Natural killer cell treated with Interleukin-12 subunit alpha and Interleukin-12 subunit beta and Interleukin-15 and Interleukin-18, amount 100 ng/mL, for 72 hours (primary cell): ENCODE data around the gene WDFY4. TPM values are rescaled to one million over a fixed set of nuclear protein-coding genes. Genes with fewer than 3 reads are reported as not detected.

ENCODE experiments used
- ATAC-seq, 2 donors: fragments of 150-1000 bp; cut with Tn5 transposase in 1 of 2; sonication (Bioruptor Pico), chemical (Tn5 transposase) in 1 of 2; 2 replicates each; pipeline ENCODE4 v1.10.0; 2021
- DNase-seq: peaks from one replicate; pipeline ENCODE4 v3.0.0; 2022; ENCODE audit warnings: low spot score
- H3K27ac Mint-ChIP-seq, 2 donors: 1 replicate in 1 of 2; 2 replicates in 1 of 2; pipeline ENCODE4 v1.8.0; 2022; ENCODE audit warnings: mixed read lengths in 2 of 2, mild to moderate bottlenecking in 1 of 2, moderate library complexity in 1 of 2
- H3K27me3 Mint-ChIP-seq, 2 donors: 1 replicate in 1 of 2; 2 replicates in 1 of 2; pipeline ENCODE4 v1.8.0; 2022; ENCODE audit warnings: mixed read lengths in 2 of 2
- H3K36me3 Mint-ChIP-seq: one replicate; pipeline ENCODE4 v1.8.0; 2022; ENCODE audit warnings: mixed read lengths
- H3K4me1 Mint-ChIP-seq, 2 donors: 1 replicate in 1 of 2; 2 replicates in 1 of 2; pipeline ENCODE4 v1.8.0; 2022; ENCODE audit warnings: low read depth in 2 of 2, mixed read lengths in 2 of 2, mild to moderate bottlenecking in 1 of 2
- H3K4me3 Mint-ChIP-seq: one replicate; pipeline ENCODE4 v1.8.0; 2022; ENCODE audit warnings: mixed read lengths
- H3K9me3 Mint-ChIP-seq: 2 replicates; pipeline ENCODE4 v1.8.0; 2022; ENCODE audit warnings: mixed read lengths
- total RNA-seq, 2 donors: library from RNA; stranded (reverse); gene quantifications; one replicate each; pipeline ENCODE4 v1.2.3, GENCODE V29; 2022

Gene WDFY4
- total RNA-seq, 2 donors from 2014 or later = 2.0 TPM; not detected in 1

DNA sequence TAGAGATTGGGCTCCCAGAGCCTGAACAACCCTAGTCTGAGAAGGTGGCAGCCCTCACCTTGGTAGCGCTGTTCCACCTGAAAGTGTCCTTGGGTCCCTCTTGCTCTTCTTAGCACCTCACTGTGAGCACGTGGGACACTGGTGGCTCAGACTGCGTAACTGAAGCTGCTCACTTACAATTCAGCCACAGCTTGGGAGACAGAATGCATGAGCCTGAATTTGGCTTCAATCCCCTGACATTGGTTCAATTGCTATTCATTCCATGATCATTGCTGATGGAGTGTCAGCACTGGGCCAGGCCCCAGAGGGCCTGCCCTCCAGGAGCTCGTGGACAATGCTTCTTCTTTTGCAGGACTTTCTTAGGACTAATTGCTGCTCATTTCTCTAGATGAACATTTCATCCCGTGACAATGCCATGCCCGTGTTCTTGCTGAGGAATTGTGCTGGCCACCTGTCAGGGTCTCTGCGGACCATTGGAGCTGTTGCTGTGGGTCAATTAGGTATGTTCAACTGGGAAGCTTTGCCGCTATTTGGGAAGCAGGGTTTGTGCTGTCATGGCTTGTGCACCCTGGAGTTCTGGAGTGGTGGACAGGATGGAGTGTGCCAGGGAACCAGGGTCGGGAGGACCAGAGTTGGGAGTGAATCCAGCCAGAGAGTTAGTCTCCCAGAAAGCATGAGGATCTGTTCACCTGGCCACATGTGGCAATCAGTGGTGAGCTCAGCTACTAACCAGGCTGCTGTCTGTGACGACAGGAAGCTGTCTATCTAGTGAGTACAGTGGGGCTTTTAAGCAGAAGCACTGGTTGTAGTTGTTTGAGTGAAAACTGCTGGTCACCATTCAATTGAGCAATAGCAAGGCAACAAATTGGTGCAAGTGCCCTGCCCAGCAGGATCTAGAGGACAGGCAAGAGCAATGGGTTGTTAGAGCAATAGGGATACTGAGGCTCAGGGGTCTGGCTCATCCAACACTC lies 105.1 kb downstream of the WDFY4 start:
- no peak for ATAC-seq
- Mint-ChIP-seq H3K9me3 (no peaks in the 10 kb centered on the region), H3K27me3 (peaks cover 21 to 25% of the 10 kb centered on the region in 2 donors), H3K4me3 (no peak overlapping the region), H3K36me3 (no peaks in the 10 kb centered on the region), H3K4me1 (peaks cover 0 to 2% of the 10 kb centered on the region in 2 donors), H3K27ac (no peak overlapping the region)
- no peak for DNase-seq

DNA sequence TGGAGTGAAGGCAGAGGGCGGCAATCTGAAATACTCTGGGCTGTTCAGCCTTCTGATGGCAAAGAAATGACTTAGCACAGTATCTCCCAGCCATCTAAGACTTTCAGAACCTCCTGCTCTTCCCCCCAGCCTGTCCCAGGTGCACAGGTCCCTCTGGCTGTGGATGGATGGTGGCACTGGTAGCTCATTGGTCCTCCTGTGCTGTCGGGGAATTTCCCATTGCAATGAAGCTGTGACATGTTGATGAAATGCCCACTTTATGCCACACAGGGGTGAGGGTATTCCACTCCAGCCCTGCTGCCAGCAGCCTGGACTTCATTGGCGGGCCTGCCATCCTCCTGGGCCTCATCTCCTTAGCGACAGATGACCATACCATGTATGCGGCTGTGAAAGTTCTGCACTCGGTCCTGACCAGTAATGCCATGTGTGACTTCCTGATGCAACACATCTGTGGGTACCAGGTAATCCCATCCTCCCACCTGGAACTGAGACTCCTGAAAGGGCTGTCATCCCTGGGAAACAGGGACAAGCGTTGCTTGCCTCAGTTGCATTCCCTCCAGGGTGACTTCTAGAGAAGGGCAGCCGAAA lies 105.9 kb downstream of the WDFY4 start:
- ATAC-seq = no peak
- DNase-seq = no peak
- H3K4me3 Mint-ChIP-seq = no peak overlapping the region
- H3K4me1 Mint-ChIP-seq = peaks cover 0 to 2% of the 10 kb centered on the region in 2 donors
- H3K27me3 Mint-ChIP-seq = peaks cover 21 to 25% of the 10 kb centered on the region in 2 donors
- H3K27ac Mint-ChIP-seq = no peak overlapping the region
- no peaks in the 10 kb centered on the region for H3K36me3 Mint-ChIP-seq
- no peaks in the 10 kb centered on the region for H3K9me3 Mint-ChIP-seq

DNA sequence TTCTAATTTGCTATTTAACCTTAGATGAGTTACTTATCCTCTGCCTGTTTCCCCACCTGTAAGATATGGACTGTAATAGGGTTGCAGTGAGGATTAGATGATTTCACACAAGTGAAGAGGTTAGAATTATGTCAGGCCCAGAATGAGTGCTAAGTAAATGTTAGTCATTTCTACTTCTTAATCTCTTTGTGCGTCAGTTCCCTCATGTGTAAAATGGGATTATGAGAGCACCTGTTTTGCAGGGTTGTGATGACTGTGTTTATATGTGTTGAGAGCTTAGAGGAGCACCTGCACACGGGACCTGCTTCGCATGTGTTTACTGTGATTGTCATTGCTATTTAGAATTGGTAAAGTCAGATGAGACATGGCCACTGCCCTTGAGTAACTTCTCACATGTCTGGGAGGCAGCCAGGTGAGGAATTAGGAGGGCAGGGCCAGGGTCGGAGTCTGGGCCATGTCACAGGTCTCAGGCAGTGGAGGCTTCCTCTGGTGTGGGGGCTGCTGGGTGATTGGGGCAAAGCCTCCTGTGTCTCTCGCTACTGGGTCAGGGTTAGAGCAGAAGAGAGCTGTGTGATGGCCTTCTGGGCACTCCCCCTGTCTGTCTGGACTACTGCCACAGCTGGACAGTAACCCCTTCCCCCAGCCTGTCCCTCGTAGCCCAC lies 106.7 kb downstream of the WDFY4 start:
- Mint-ChIP-seq H3K27me3 (peaks cover 21 to 25% of the 10 kb centered on the region in 2 donors), H3K4me3 (no peak overlapping the region), H3K27ac (no peak overlapping the region), H3K36me3 (no peaks in the 10 kb centered on the region), H3K9me3 (no peaks in the 10 kb centered on the region), H3K4me1 (peaks cover 0 to 2% of the 10 kb centered on the region in 2 donors)
- DNase-seq (no peak), ATAC-seq (no peak)

DNA sequence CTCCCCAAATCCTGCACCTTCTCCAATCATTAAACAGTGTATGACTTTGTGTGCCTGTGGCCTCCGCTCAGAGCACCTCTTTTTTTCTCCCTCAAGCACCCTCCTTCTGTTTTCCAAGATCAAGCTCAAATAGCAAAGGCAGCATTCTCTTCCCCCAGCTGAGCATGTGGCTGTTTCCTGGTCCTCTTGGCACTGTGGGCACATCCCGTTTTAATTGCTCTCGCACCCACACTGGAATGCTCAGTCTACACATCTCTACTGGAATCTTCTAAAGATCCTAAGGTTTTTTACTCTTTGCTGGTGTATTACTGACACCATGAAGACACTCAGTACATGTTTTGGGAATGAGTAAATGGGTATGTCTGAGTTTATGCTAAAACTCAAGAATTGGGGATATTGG lies 107.4 kb downstream of the WDFY4 start:
- no peak for ATAC-seq

DNA sequence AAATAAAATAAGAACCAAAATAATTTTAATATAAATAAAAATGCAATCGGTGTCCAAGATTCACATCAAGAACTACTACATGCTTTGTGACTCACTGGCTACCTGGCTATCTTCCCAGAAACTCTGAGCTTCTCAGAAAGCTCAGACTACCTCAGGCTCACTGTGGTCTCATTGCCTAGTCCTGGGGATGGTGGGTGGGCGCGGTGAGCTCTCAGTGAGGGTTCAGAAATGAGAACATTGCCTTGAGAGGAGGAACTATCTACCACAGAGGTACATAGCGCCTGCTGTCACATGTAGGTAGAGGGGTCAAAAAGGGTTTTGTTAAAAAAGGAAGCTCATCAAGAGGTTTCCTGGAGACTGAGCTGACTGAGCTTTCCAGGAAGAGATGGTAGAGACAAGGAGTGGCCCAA lies 108.0 kb downstream of the WDFY4 start:
- no peak for ATAC-seq
- no peak for DNase-seq
- Mint-ChIP-seq H3K27ac (no peak overlapping the region), H3K4me3 (no peak overlapping the region), H3K9me3 (no peaks in the 10 kb centered on the region), H3K27me3 (peaks cover 13 to 18% of the 10 kb centered on the region in 2 donors), H3K4me1 (peaks cover 0 to 2% of the 10 kb centered on the region in 2 donors), H3K36me3 (no peaks in the 10 kb centered on the region)

More for the DNA sequence above, 107.4 kb downstream of the WDFY4 start:
- no peak for DNase-seq
- peaks cover 0 to 2% of the 10 kb centered on the region in 2 donors for H3K4me1 Mint-ChIP-seq
- peaks cover 18 to 21% of the 10 kb centered on the region in 2 donors for H3K27me3 Mint-ChIP-seq
- H3K9me3 Mint-ChIP-seq = no peaks in the 10 kb centered on the region
- no peak overlapping the region for H3K27ac Mint-ChIP-seq
- no peaks in the 10 kb centered on the region for H3K36me3 Mint-ChIP-seq
- H3K4me3 Mint-ChIP-seq = no peak overlapping the region

DNA sequence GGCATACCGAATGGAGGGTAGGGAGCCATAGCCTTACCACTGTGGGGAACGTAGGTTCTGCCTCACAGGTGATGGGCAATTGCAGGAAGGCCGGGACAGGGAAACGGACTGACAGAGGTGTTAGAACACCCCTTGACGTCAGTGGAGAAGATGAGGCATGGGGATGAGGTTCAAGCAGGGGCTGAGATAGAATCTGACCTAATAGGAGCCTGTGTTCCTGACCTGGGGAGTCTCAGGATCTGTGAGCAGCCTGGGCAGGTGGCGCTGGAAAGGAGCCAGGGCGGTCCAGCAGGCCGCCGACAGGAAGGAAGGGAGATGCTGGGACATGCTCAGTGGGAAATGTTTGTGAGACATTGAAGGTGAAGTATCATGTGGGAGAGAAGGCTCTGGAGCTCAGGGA lies 109.4 kb downstream of the WDFY4 start:
- Mint-ChIP-seq H3K27me3 (peaks cover 7 to 12% of the 10 kb centered on the region in 2 donors), H3K4me3 (no peak overlapping the region), H3K4me1 (peaks cover 0 to 2% of the 10 kb centered on the region in 2 donors), H3K27ac (no peak overlapping the region), H3K9me3 (no peaks in the 10 kb centered on the region), H3K36me3 (no peaks in the 10 kb centered on the region)
- no peak for ATAC-seq
- no peak for DNase-seq

DNA sequence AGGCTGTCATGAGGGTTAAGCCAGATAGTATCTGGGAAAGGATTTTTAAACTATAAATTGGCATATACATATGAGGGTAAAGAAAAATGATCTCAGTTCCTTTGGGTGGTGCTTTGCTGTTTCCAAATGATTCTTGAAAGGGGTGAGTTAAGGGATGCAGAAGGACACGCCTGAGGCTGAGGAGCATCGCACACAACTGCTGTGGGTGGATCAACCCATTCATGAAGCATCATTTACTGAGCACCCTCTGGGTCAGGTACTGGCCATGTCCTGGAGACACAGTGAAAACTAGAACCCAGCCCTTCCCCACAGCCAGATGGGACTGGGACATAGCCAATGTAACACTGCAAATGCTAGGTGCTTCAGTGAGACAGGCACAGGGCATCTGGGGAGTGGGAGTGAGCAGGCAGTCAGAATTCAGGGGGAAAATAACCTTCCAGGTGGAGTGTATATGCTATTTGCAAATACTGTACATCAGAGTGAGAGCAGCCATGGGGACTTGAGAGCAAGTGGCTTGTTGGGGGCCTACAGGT lies 112.1 kb downstream of the WDFY4 start:
- no peak for DNase-seq
- H3K27ac Mint-ChIP-seq = no peak overlapping the region
- peaks cover 11% of the 10 kb centered on the region for H3K36me3 Mint-ChIP-seq
- H3K27me3 Mint-ChIP-seq = peaks cover 5 to 7% of the 10 kb centered on the region in 2 donors
- no peak overlapping the region for H3K4me3 Mint-ChIP-seq
- ATAC-seq = peak in 1 of 2 donors; percentile 21
- peaks cover 6% of the 10 kb centered on the region for H3K9me3 Mint-ChIP-seq
- H3K4me1 Mint-ChIP-seq = peaks cover 9 to 17% of the 10 kb centered on the region in 2 donors

DNA sequence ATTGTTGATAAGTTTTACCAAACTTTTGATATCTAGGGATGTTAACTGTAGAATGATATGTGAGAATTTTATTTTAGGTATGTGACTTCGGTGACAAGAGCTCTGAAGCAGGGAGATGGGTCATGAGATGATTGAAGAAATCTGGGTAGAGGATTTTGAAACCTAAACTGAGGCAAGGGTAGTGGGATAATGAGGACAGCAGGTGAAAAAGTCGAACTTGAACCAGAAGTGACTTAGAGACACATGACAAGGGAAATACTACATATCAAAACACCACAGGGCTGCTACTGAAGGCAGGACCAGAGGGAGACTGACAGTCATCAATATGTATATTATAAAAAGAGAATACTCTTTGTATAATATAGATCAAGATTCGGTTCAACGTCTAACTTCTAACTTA lies 113.2 kb downstream of the WDFY4 start:
- H3K9me3 Mint-ChIP-seq = peaks cover 9% of the 10 kb centered on the region
- H3K27ac Mint-ChIP-seq = peak overlapping the region in 1 of 2 donors; percentile 95
- ATAC-seq (no peak), DNase-seq (no peak)
- H3K36me3 Mint-ChIP-seq = peaks cover 11% of the 10 kb centered on the region
- H3K27me3 Mint-ChIP-seq = no peaks in the 10 kb centered on the region
- H3K4me3 Mint-ChIP-seq = no peak overlapping the region
- peaks cover 20 to 28% of the 10 kb centered on the region in 2 donors for H3K4me1 Mint-ChIP-seq

DNA sequence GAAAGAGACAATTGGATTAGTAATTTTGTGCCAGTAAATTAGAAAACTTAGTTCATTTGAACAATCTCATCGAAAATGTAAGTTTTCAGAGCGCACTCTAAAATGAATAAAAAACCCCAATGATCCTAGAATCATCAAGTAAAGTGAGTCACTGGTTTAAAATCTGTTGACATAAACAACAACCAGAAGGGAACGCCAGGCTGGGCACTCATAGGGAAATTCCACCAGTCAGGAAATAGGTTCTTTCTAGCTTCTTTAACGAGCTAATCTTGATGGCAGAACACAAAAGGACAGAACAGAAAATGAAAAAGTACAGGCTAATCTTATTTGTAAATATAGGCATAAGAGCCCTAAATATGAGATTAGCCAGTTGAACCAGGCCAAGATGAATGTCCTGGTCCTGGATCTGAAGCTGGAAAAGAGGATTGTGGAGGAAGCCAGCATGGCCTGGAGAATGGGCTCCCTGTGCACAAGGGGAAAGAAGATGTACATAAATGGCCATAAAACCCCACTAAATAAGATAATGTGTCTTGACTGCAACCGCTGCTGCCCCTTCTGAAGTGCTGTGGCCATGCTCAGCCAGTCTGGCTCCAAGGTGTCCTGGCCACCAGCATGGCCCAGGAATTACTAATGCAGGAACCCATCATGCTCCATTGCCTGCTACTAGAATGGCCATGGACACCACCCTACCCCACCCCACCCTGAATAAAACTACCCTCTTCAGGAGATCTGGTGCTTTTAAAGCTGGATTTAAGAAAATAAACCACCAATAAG lies 114.0 kb downstream of the WDFY4 start:
- no peaks in the 10 kb centered on the region for H3K27me3 Mint-ChIP-seq
- peak overlapping the region; percentile 71 to 95 for H3K27ac Mint-ChIP-seq
- peaks cover 21 to 31% of the 10 kb centered on the region in 2 donors for H3K4me1 Mint-ChIP-seq
- no peak overlapping the region for H3K4me3 Mint-ChIP-seq
- no peak for DNase-seq
- peaks cover 9% of the 10 kb centered on the region for H3K9me3 Mint-ChIP-seq
- peaks cover 11% of the 10 kb centered on the region for H3K36me3 Mint-ChIP-seq
- ATAC-seq = no peak

DNA sequence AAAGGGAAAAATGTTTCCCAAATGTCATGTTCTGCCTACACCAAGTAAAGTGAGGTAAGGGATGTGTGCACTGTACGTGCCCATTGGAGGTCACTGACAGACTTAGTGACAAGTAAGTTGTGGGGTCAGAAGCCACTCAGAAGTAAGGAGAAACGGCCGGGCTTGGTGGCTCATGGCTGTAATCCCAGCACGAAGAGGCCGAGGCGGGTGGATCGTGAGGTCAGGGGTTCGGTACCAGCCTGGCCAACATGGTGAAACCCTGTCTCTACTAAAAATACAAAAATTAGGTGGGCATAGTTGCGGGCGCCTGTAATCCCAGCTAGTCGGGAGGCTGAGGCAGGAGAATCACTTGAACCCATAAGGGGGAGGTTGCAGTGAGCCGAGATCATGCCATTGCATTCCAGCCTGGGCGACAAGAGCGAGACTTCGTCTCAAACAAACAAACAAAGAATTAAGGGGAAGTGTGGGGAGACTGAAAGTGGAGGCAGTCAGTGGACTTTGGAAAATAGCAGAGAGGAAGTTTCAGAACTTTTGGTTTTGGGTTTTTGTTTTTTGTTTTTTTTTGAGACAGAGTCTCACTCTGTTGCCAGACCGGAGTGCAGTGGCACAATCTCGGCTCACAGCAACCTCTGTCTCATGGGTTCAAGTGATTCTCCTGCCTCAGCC lies 114.8 kb downstream of the WDFY4 start:
- Mint-ChIP-seq H3K27me3 (peaks cover 0 to under 1% of the 10 kb centered on the region in 2 donors), H3K27ac (peak overlapping the region; percentile 71 to 95), H3K9me3 (peaks cover 9% of the 10 kb centered on the region), H3K36me3 (peaks cover 11% of the 10 kb centered on the region), H3K4me1 (peaks cover 21 to 32% of the 10 kb centered on the region in 2 donors), H3K4me3 (peak overlapping the region; percentile 63)
- ATAC-seq = no peak
- no peak for DNase-seq

DNA sequence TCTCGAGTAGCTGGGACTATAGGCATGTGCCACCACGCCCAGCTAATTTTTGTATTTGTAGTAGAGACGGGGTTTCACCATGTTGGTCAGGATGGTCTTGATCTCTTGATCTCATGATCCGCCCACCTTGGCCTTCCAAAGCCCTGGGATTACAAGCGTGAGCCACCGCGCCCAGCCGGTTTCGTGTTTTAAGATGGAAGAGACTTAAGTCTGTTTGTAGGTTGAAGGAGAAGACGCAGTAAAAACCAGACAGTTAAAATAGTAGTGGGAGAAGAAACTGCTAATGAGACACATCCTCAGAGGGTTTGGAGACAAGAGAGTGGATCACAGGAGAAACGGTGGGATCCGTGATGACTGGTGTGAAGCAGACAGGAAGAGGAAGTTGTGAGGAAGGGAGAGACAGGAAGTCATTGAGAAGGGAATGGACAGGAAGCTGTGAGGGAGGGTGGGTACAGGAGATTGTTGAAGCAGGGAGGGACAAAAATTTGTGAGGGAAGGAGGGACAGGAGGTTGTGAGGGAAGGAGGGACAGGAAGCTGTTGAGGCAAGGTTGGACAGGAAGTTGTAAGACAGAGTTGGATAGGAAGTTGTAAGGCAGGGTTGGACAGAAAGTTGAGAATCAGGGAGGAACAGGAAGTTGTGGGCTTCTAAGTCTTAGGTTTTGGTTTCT lies 115.5 kb downstream of the WDFY4 start:
- Mint-ChIP-seq H3K27ac (peak overlapping the region; percentile 71 to 95), H3K4me1 (peaks cover 24 to 37% of the 10 kb centered on the region in 2 donors), H3K4me3 (peak overlapping the region; percentile 63), H3K27me3 (peaks cover 0 to 4% of the 10 kb centered on the region in 2 donors), H3K36me3 (peaks cover 11% of the 10 kb centered on the region), H3K9me3 (peaks cover 9% of the 10 kb centered on the region)
- DNase-seq (no peak), ATAC-seq (peak; percentile 65 to 74)

DNA sequence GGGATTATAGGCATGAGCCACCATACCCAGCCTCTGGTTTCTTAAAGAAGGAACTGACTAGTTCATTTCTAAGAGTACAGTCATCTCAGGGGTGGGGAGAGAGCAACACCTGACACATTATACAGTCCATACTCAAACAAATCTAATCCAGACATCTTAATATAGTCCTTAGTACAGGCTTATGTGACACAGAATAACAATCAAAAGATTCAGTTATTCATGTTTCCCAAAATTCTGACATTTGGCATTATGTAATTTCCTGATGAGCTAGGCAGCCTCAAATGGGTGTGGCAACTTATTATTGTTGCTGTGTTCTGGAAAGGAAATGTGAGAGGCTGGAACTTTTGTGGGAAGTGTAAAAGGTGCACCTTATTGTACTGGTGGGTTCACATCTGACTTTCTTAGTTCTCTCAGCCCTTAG lies 116.3 kb downstream of the WDFY4 start:
- Mint-ChIP-seq H3K4me1 (peaks cover 24 to 37% of the 10 kb centered on the region in 2 donors), H3K27me3 (peaks cover 0 to 4% of the 10 kb centered on the region in 2 donors), H3K9me3 (peaks cover 9% of the 10 kb centered on the region), H3K36me3 (peaks cover 11% of the 10 kb centered on the region), H3K4me3 (no peak overlapping the region), H3K27ac (peak overlapping the region; percentile 71 to 95)
- DNase-seq = no peak
- no peak for ATAC-seq
